KMS-11 (cell line): ENCODE data around the gene VSTM2B.
A peak's percentile ranks its signal among the peaks of the same experiment; 100 is the strongest.

Source experiments
- H2AFZ ChIP-seq: fragments of 200-600 bp; sonication (generic); 2 replicates; pipeline ENCODE4 v1.6.1; 2016; ENCODE audit warnings: antibody characterized with exemption, mixed run types, low read depth
- H3K27ac ChIP-seq: fragments of 200-600 bp; sonication (generic); 2 replicates; pipeline ENCODE4 v1.6.1; 2016; ENCODE audit warnings: mild to moderate bottlenecking, mixed run types
- H3K27me3 ChIP-seq: fragments of 200-600 bp; sonication (generic); 2 replicates; pipeline ENCODE4 v1.6.1; 2017; ENCODE audit warnings: mild to moderate bottlenecking, low read depth, mixed run types, moderate library complexity; ENCODE audit not compliant: insufficient read depth
- H3K36me3 ChIP-seq: fragments of 200-600 bp; sonication (generic); 2 replicates; pipeline ENCODE4 v1.6.1; 2017; ENCODE audit warnings: mild to moderate bottlenecking, mixed run types; ENCODE audit not compliant: insufficient read depth
- H3K4me1 ChIP-seq: fragments of 200-600 bp; sonication (generic); 2 replicates; pipeline ENCODE4 v1.6.1; 2016; ENCODE audit warnings: mild to moderate bottlenecking, low read depth, mixed run types; ENCODE audit not compliant: poor library complexity, severe bottlenecking
- H3K4me2 ChIP-seq: fragments of 200-600 bp; sonication (generic); 2 replicates; pipeline ENCODE4 v1.7.0; 2016; ENCODE audit warnings: mild to moderate bottlenecking, mixed run types
- H3K4me3 ChIP-seq: fragments of 200-600 bp; sonication (generic); IDR thresholded peaks from 2 replicates; pipeline ENCODE4 v1.6.1; 2017; ENCODE audit warnings: low read depth, low read length, mixed read lengths; ENCODE audit not compliant: insufficient read depth
- H3K79me2 ChIP-seq: fragments of 200-600 bp; sonication (generic); 2 replicates; pipeline ENCODE4 v1.6.1; 2016; ENCODE audit warnings: low read depth, mixed run types; ENCODE audit not compliant: insufficient read depth
- H3K9ac ChIP-seq: fragments of 200-600 bp; sonication (generic); 2 replicates; pipeline ENCODE4 v1.6.1; 2016; ENCODE audit warnings: mild to moderate bottlenecking, mixed run types
- H4K20me1 ChIP-seq: fragments of 200-600 bp; sonication (generic); 2 replicates; pipeline ENCODE4 v1.6.1; 2016; ENCODE audit warnings: mild to moderate bottlenecking, mixed run types; ENCODE audit not compliant: insufficient read depth
- CTCF ChIP-seq: fragments of 200-600 bp; sonication (generic); conservative IDR thresholded peaks from 2 replicates; pipeline ENCODE4 v1.6.1; 2017; ENCODE audit warnings: low read depth, mild to moderate bottlenecking, antibody characterized with exemption, low read length, moderate library complexity, mixed read lengths

Gene VSTM2B

GRCh38 chr19:29528350-29528945 is 2.7 kb downstream of the VSTM2B start:
- no peaks in the 10 kb centered on the region for H4K20me1 ChIP-seq
- TF ChIP-seq CTCF = peak; percentile 38; the same call in 1 of the 2 replicates

GRCh38 chr19:29528946-29529645 is 3.3 kb downstream of the VSTM2B start:
- Histone ChIP-seq H3K36me3 (no peaks in the 10 kb centered on the region), H3K9ac (no peak overlapping the region), H3K4me1 (no peaks in the 10 kb centered on the region), H3K4me3 (no peak overlapping the region), H3K4me2 (no peak overlapping the region), H2AFZ (no peak overlapping the region; the same call in 1 of the 2 replicates), H3K27me3 (no peaks in the 10 kb centered on the region), H4K20me1 (no peaks in the 10 kb centered on the region), H3K27ac (no peak overlapping the region), H3K79me2 (no peaks in the 10 kb centered on the region)
- no peak for TF ChIP-seq CTCF

More at GRCh38 chr19:29528350-29528945, 2.7 kb downstream of the VSTM2B start:
- H3K4me1 ChIP-seq = no peaks in the 10 kb centered on the region
- no peak overlapping the region for H3K27ac ChIP-seq
- no peak overlapping the region for H3K4me3 ChIP-seq
- no peaks in the 10 kb centered on the region for H3K79me2 ChIP-seq
- H3K27me3 ChIP-seq = no peaks in the 10 kb centered on the region
- no peak overlapping the region for H3K4me2 ChIP-seq
- H3K36me3 ChIP-seq = no peaks in the 10 kb centered on the region
- H3K9ac ChIP-seq = no peak overlapping the region
- H2AFZ ChIP-seq = no peak overlapping the region; the same call in 1 of the 2 replicates

- Histone ChIP-seq H3K9ac (no peak overlapping the region), H3K4me1 (no peaks in the 10 kb centered on the region), H3K4me2 (no peak overlapping the region), H3K36me3 (no peaks in the 10 kb centered on the region), H4K20me1 (no peaks in the 10 kb centered on the region), H3K79me2 (no peaks in the 10 kb centered on the region), H3K27ac (no peak overlapping the region), H3K4me3 (no peak overlapping the region), H2AFZ (no peak overlapping the region), H3K27me3 (no peaks in the 10 kb centered on the region)
- no peak for TF ChIP-seq CTCF
Observed at GRCh38 chr19:29529646-29530539, 4.1 kb downstream of the VSTM2B start.

GRCh38 chr19:29530540-29531457 is 5.0 kb downstream of the VSTM2B start:
- no peaks in the 10 kb centered on the region for H3K79me2 ChIP-seq
- no peak overlapping the region for H3K9ac ChIP-seq
- H3K4me1 ChIP-seq = no peaks in the 10 kb centered on the region
- H2AFZ ChIP-seq = no peak overlapping the region
- H3K36me3 ChIP-seq = no peaks in the 10 kb centered on the region
- no peak overlapping the region for H3K27ac ChIP-seq
- no peak overlapping the region for H3K4me3 ChIP-seq
- no peaks in the 10 kb centered on the region for H3K27me3 ChIP-seq
- H4K20me1 ChIP-seq = no peaks in the 10 kb centered on the region
- H3K4me2 ChIP-seq = no peak overlapping the region
- no peak for TF ChIP-seq CTCF
